HG03097 (cell line): ENCODE results near the gene TIMM10B.

Experiments
- ATAC-seq: cut with Tn5 transposase; IDR thresholded peaks from one replicate; pipeline ENCODE4 v1.9.1; 2021; ENCODE audit not compliant: unreplicated experiment, low FRiP score

The TIMM10B gene, protein sequence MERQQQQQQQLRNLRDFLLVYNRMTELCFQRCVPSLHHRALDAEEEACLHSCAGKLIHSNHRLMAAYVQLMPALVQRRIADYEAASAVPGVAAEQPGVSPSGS

DNA sequence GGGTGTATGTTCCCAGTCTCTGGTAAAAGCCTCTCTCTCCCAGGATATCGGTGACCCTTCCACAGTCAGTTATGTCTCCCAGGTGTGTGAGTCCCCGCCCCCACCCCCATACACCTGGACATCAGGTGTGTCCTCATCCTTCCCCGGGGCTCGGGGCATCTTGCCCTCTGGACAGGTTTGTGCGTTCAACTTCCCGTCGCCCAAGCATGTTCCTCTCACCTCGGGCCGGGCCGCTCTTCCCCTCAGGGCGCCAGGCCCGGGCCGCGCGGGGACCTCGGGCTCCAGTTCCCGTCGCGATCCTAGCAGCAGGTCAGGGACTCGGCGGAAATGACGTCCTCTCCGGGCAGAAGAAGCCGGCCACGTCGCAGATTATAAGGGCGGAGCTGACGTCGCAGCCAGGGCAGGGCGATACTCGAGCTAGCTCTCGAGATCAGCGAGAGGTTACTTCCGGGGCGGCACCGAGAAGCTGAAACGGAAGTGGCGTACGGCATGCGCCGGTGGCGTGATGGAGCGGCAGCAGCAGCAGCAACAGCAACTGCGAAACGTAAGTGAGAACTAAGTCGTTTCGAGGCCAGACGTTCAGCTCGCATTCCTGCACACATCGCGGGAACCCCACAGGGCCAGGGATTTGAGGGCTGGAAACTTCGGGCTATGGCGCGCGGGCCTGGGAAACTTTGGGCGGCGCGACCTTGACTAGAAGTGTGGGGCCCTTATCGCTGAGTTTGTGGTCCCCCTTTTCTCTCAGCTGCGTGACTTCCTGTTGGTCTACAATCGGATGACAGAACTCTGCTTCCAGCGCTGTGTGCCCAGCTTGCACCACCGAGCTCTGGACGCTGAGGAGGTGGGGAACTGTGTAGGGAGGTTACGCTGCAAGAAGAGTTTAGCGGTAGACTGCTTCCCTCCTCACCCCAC, at the start of gene TIMM10B, which contains the start of gene ARFIP2:
TIMM10B (plus strand) TSS at position 490 of the 912 bp plus-strand sequence; CDS start at position 506, 16 bp downstream.
ARFIP2 (minus strand) TSS at position 320 of the 912 bp plus-strand sequence. CDS start 910 bp downstream, outside the sequence.
- ATAC-seq = peak; percentile 99

DNA sequence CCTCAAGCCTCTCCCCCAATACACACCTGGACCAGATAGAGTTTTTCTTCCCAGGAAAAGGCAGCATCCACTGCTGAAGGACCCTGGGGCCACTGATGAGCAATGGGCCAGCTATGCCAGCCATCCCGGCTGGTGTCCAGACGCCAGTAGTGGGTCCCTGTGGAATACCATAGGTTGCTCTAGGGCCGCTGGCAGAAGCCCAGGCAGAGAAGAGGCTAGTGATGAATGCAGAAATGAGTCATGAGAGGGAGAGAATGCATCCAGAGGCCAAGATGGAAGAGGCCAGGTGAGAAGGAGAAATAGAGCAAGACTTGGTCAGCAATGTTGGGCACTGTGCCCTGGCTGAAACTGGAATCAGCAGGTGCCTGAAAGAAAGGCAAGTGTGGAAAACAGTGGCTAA, 49.4 kb upstream of the TIMM10B start:
- no peak for ATAC-seq

DNA sequence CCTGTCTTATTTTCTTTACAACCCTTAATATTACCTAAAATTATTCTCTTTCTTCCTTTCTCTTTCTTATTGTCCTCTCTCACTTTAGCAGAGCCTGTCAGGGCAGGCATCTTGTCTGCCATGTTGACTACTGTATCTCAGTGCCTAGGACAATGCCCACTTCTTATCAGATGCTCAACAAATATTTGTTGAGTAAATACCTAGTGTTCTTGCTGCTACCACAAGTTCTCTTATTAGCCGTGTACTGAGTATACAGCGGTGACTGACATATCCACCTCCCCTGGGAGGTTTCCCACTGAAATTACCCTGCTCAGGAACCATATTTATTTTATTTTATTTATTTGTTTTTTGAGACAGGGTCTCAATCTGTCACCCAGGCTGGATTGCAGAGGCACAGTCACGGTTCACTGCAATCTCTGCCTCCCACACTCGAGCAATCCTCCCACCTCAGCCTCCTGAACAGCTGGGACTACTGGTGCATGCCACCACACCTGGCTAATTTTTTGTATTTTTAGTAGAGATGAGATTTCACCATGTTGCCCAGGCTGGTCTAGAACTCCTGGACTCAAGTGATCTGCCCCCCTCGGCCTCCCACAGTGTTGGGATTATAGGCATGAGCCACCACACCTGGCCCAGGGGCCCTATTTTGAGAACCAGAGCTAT, 47.2 kb upstream of the TIMM10B start:
- ATAC-seq = no peak

DNA sequence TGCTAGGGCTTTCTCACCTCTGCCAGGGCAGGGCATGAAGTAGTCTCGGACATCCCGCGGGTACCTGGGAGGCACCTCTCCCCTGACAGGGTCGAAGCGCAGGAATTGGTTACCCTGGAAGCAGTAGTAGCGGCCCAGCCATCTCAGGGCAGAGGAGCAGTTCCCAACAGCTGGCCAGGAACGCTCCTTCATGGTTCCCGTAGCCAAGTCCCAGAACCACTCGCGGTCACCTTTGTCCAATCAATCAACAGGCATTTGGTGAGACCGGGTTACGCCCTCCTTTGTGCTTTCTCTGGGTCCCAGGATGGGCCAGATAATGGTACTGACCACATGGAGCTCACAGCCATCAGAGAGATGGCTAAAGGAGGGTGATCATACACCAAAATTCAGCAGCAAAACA, 43.9 kb upstream of the TIMM10B start:
- ATAC-seq = no peak

DNA sequence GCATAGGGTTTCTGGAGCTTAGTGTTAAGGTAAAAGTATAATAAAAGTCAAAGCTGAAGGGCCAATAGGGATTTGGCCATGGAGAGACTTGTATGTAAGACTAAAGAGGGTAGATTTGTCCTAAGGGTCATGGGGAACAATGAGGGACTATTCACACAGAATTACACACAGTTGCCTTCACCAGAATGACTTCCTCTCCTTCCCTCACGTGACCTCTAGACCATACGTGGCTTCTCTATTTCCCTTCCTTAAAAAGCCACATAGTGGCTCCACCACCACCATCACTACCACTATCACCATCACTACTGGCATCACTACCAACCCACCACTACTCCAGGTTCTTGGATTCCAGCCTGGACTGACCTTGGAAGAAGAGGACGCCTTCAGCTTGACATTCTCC, 43.3 kb upstream of the TIMM10B start:
- ATAC-seq = no peak

DNA sequence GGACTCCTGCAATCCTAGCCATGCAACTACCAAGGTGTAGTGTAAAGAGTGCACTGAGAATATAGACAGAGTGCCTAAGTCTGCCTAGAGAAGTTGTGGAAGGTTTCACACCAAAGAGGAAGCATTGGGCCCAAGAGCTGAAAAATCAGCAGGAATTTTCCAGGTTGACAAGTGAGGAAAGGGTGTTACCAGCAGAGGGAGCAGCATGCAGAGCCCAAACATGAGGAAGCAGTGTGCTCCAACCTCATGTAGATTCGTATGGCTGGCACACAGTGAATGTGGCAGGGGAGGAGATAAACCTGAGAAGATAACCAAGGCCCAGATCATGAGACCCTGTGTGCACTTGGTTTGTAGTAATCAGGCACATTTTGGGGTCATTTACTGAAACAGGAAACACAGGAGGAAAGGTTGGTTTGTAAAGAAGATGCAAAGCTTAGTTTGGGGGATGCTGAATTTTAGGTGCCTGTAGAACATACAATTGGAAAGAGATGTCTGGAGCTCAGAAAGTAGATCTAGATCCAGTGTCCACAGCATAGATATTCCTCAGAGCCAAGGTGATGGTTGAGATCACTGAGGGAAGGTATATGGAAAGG, 42.2 kb upstream of the TIMM10B start:
- no peak for ATAC-seq

DNA sequence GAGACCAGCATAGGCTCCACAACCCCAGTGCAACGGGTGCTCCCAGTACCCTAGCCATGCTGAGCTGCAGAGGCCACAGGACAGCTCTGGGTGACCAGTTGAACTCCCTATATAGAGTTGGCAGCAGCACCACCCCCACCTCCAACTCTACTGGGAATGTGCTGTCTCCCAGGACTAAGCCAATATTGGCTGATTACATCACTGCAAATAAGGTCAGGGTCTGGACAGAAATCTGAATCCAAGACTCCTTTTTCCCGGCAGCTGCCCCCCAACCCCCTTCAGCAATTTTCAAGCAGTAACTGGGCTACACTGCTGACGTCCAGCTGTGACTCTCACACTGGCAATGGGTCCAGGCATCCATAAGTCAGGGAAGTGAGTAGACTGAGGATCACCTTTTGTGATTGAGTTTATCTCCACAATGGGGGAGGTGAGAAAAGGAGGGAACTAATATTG, 40.4 kb upstream of the TIMM10B start, which contains the start of gene HPX:
HPX (minus strand) TSS at position 82 of the 453 bp plus-strand sequence; CDS start at position 58, 24 bp downstream.
- ATAC-seq = no peak

DNA sequence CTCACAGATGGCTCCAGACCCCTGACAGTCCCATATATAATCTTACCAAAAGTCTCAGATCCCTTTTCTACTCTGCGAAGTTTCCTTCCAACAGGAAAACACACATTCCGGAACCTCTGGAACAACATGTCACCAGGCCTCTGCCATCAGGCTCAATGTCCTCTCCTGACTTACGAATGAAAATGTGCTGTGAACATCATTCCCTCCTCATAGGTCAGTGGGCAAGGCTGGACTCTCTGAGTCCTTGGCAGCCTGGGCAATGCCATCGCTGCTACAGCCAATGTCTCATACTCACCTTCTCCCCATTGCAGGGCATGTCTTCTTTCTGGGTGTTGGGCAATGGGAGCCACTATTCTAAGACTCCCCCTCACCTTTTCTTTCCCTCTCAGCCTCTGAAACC, 38.9 kb upstream of the TIMM10B start:
- ATAC-seq = no peak

DNA sequence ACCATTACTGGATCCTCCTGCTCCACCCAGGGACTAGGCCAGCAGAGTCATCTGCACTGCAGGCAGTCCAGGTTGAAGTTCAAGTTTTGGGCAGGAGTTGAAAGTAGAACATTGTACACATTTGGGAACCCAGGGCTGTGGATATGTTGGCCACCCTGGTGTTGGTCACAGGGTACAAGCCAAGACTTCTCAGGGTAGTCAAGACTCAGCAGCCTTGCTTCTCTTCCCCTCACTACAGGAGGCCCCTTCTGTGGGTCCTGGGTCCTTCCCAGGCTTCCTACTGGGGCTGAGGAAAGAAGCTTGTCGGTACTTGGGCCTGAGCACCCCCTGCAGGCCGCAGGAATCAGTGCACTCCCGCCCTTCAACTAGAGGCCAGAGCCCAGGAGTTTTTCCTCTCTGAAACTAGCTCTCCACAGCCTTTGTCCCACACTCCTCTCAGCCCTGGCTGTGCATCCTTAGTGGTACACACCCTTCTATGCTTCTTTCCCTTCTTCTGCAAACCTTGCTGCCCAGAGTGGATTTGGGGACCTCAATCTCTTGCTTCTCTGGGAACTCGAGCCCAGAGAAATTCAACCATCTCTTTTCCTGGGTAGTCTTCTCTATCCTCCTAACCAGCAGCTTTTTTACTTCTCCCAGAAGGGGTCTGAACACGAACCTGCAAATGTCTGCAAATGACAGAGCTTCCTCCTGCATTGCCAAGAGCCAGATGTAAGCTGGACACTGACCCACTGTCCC, 37.9 kb upstream of the TIMM10B start:
- no peak for ATAC-seq

DNA sequence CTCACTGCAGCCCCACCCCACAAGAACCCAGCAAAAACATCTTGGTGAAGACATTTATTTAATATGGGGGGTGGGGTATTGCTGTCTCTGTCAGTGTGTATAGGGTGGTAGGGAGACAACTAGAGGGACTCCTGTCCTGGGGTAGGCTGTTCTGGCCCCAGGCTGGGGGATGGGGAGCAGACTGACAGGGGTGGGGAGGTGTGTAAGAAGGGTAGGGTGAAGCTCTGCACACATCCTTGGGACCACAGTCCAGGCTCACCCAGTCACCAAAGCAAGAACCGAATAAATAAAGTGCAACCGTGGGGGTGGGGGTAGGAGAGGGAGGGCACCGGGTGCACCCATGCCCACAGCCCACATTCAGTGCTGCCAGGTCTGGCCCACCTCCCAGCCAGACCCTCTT, 32.7 kb upstream of the TIMM10B start:
- no peak for ATAC-seq

DNA sequence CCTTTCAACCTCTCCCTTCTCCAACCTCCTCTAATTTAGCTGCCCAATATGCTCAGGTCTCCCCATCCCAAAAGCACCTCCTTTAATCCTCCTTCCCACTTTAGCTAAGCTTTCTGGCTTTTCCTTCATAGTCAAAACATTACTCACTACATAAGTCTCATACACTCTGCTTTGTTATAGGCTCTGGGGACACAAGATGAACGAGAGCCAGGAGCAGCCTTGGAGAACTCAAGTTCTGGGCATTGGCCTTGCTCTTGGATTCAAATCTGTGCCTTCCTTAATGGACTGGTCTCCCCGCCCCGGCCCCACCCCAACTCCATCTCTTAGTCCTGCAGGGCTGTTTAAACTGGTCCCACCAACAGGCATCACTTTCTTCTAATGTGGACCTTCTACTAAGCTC, 29.1 kb upstream of the TIMM10B start:
- no peak for ATAC-seq

DNA sequence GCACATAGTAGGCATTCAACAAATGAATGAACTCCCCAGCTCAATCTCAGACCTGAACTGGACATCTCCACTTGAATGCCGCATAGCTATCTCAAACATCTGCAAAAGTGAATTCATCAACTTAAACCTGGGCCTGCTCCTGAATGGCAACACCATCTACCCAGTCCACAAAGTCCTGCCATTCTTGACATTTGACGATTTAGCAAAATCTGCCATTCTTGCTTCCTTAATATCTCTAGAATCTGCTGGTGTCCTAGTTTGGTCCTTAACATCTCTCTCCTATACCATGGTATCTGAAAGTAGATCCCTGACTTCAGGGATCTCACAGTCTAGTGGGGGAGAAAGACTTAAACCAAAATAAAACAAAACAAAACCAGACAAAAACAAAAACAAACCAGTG, 28.1 kb upstream of the TIMM10B start:
- ATAC-seq = no peak

DNA sequence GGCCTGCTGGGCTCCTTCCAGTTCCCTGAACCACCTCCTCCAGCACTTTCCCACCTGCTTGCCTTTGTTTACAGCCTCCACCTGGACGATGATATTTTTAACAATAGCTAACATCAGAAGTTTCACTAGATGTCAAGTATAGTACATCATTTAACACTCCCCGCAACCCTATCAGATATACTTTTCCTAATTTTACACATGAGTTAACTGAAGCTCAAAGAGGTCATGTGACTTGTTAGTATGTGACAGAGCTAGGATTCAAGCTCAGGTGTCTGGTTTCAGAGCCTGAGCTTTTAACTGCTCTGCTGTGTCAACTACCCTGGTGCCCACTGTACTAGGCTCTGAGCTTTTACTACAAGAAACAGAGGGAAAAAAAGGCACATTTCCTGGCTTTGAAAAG, 26.2 kb upstream of the TIMM10B start:
- no peak for ATAC-seq

DNA sequence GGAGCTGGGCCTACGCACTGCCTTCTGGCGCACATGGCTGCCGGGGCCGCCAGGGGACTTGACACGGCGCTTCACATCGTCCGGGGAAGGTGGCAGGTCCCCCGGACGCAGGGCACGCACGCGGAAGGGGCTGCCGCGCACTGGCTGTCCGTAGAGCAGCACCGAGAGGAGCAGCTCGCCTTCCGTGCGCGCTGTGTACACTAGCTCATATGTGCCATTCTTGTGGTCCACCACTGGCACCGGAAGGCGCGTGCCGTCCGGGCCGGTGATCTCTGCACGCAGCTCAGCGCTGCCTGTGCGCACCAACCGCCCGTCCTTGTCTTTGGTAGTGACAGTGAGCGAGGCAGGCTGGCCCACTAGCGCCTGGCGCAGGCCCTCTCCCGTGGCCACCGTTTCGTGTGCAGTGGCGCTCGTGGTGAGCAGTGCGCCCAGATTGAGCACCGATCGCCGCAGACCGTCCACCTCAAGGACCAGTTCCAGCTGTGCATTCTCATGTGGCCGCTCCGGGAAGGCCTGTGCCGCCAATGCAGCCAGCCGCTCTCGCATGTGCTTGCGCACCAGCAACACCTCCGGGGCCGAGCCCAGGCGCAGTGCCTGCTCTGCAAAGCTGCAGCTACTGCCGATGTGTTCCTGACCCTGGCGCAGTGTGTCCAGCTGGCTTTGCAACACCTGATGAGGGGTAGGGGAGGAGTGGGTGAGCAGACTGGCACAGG, 24.8 kb upstream of the TIMM10B start:
- ATAC-seq = no peak

DNA sequence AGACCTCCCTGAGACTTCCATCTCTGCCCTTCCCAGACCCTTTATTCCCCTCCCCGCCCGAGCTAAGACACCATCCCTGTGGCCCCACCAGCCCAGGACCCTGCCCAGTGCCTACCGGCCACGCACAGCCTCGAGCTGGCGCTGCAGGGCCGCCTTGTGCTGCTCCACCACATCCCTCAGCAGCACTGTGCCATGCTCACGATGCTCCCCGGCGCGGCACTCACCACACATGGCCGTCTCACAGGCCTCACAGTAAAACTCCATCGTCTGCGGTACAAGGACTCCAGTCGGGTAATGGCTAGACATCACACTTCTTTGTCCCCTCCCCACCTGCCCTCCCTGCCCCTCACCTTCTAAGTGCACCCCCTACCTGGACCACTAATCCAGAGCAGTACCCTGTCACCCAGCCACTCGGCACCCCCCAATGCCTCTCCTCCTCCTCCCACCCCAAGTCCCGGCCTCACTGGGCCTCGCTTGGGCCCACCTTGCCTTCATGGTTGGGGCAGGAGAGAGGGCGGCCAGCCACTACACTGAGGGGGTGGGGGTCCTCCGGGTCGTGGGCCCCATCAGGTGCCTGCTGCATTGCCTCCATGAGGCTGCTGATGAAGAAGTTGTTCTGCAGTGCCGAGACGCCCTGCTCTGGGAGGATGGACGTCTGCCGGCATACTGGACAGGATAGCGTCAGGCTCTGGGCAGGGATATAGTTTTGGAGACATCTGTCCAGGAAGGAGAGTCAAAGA, 23.6 kb upstream of the TIMM10B start:
- no peak for ATAC-seq

DNA sequence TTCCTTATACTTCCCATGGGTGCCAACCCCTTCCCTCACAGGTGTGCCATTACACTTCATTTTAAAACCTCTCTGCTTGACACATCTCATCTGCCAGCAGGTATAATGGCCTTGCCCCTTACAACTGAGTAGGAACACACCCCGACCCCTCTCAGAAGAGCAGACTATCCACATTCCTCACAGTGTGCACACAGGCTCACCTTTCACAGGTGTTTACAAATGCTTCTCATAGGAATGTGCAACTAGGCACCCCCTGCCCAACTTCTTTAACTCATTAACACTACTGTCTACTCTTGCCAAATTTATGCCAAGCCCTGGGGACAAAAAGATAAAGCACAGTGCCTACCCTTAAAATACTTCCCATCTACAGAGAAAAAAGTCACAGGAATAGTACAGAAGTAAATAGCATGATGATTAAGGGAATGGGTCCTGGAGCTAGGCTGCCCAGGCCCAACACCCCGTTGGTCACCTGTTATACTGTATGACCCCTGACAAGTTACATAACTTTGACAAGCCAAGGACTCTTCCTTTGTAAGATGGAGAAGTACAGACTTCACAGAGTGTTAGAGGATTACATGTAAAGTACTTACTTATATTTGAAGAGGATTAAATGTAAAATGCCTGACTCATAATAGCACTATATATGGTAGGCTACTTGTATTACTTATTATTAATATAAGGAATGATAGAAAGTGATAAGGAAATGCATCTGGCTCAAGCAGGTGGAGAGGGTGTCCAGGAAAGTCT, 22.8 kb upstream of the TIMM10B start:
- no peak for ATAC-seq

DNA sequence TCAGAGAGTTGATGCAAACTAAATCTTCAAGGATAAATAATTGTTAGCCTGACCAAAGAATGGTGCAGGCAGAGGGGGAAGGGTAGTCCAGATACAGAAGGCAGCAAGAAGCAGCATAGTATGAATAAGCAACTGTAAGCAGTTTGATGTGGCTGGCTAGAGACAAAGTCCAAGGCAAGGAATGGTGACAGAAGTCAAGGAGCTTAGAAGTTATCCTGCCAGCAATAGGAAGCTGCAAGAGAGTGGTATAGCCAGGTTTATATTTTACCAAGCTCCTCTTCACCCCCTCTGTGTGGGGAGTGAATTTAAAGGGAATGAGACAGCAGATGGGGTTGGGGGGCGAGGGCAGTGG, 22.2 kb upstream of the TIMM10B start:
- no peak for ATAC-seq

DNA sequence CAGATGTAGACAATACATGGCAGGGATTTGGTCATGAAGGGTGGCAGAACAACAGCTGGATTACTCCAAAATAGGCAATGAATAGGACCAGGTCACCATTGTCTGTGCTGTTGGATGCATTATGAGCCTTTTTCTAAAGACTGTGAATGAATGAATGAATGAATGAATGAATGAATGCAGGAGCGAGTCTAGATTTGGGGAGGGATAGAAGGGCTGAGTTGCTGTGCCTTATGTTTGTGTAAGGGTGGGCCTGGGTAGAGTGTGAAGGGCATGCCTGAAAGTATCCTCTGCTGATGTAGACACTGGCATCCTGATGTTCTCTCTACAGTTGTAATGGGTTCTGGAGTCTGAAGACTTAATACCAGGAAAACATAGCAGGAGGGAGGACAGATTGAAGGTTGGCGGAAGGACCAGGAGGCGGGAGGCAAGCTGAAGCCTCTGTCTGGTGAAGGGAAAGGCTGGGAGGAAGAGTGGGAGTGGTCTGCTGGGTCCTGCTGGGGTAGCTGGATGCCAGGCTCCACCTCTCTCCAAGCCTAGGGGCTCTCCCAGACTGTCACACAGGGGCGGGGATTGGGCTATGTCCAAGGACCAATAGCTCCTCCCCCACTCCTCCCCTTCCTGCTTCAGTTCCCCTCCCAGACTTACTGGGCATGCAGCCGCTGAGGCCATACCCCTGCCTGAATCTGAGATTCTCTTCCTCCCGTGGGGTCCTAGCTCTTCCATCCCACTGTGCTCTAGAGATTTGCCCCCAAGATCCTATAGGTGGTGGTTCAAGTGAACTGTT, 12.4 kb upstream of the TIMM10B start:
- no peak for ATAC-seq
